GM18951 (cell line): Measurements from ENCODE around the gene IGFBP6.

Source experiments
- POLR2A ChIP-seq: IDR thresholded peaks from 4 replicates; pipeline ENCODE4 v1.6.1; 2011; ENCODE audit warnings: mild to moderate bottlenecking; ENCODE audit not compliant: insufficient read length, insufficient read depth; ENCODE audit errors: extremely low read depth
- in situ Hi-C: fragments of 300-500 bp; cut with MboI; formaldehyde crosslinking; loops from one replicate; pipeline ENCODE4 v1.12.0; 2022; ENCODE audit warnings: low sequenced_read_pairs, mixed read lengths, inconsistent platforms; ENCODE audit not compliant: unreplicated experiment

The IGFBP6 gene, protein sequence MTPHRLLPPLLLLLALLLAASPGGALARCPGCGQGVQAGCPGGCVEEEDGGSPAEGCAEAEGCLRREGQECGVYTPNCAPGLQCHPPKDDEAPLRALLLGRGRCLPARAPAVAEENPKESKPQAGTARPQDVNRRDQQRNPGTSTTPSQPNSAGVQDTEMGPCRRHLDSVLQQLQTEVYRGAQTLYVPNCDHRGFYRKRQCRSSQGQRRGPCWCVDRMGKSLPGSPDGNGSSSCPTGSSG

DNA sequence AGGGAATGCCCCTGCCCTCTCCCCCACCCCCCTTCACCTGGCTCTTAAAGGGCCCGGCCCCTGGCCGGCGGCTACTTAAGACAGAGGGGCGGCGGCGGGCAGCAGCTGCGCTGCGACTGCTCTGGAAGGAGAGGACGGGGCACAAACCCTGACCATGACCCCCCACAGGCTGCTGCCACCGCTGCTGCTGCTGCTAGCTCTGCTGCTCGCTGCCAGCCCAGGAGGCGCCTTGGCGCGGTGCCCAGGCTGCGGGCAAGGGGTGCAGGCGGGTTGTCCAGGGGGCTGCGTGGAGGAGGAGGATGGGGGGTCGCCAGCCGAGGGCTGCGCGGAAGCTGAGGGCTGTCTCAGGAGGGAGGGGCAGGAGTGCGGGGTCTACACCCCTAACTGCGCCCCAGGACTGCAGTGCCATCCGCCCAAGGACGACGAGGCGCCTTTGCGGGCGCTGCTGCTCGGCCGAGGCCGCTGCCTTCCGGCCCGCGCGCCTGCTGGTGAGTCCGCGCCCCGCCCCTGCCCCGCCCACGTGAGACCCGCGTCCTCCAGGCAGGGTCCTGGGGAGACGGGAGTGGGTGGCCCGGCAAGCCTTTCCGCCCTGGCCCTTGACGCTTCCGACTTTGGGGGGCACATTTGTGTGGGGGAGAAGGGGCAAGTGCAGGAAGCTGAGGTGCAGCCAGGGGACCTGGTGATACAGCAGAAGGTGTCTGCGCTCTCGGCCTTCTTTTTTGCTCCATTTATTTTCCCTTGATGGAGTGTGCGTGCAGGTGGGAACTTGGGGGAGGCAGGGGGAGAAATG lies at the start of gene IGFBP6:
IGFBP6 (plus strand) TSS at position 104 of the 790 bp plus-strand sequence; CDS start at position 155, 51 bp downstream.
- peak; percentile 54 for TF ChIP-seq POLR2A
- in situ Hi-C loops, result loop anchor here (5.0 kb wide), 1 partner anchor 35 kb away; no protein-coding TSS in a partner anchor

DNA sequence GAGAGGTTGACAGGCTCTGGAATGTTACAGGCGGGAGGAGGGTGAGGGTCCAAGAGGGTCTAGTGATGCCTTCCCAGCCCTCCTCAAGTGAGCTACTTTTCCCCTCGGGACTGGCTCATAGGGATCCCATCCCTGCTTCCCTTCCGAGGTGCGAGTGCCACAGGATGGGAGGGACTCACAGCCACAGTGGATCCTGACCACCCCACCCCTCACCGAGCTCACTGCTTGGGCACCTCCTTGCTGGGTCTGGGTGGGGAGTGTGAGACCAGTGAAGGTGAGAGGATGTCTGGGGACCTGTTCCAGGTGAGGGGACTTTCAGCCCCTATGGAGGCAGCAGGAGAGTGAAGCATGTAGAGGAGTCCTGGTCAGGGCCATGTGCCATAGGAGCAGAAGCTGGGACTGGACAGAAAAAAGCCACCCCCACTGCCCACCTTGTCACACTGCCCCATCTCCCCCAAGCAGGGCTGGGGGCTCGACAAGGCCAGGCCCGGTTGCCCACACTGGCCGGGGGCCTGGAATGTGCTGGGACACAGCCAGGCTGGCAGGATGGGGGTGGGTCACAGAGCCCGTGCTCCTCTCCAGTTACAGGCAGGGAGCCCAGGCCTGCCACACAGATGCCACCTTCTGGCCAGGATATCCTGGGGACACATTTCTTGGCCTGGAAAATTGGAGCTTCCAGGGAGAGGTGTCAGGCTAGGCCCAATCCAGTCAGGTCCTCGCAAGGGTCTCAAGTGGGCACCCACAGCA lies 49.3 kb upstream of the IGFBP6 start:
- in situ Hi-C loops, result no loop called here

DNA sequence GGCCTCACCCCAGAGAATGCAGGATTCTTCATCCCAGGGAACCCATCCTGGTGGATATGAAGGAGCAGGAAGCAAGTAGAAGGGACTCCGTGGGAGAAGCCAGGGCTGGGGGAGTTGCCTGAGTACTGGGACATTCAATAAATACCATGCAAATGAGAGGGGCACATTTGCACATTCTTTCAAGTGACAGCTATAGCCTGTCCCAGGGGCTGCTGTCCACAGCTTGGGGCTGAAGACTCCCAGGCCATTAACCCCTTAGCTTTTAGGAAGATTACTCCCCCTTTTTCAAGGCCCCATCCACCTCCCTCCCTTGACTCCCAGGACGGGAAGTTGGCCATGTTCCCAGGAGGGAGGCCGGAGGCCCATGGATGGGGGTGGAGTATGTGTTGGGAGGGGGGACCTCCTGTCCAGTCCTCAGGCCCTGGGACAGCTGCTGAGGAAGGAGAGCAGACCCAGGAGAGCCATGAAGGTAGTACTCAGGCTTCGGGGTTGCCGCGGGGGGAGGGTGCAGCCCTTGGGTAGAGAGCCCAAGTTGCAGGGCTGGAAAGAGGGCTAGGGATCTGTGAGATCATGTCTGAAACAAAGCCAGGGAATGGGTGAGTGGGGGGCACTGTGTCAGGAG lies 48.6 kb upstream of the IGFBP6 start:
- in situ Hi-C loops, result no loop called here
- TF ChIP-seq POLR2A, result no peak

More for the DNA sequence above, 49.3 kb upstream of the IGFBP6 start:
- no peak for TF ChIP-seq POLR2A

DNA sequence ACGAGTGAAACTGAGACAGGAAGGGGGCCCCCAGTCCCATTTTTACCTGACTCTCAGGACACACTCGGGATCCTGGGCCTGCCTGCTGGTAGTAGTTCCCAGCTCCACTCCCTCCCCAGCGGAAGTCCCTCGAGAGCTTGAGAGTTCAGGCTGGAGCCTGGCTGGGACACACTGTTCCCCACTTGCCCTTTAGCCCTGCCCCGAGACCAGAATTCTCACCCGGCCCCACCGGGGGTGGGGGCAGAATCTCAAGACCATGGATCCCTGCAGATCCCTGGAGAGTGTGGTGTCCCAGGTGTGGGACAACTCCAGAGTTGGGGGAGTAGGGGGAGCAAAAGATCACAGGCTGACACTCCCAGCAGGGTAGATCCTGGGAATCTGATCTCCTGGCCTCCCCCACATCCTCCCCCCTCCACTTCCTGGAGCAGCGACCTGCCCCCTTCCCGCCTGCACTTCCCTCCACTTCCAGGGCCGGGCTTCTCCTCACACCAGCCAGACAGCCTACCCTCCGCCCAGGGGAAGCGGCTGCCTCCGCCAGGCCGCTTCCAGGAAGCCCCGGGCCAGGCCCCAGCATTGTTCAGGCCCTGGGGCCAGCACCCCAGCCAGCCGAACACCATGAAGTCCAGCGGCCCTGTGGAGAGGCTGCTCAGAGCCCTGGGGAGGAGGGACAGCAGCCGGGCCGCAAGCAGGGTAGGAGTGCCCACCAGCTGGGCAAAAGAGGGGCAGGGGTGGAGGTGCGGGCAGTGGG lies 47.7 kb upstream of the IGFBP6 start, which contains the start of gene TNS2:
TNS2 (plus strand) TSS at position 495 of the 748 bp plus-strand sequence; CDS start at position 616, 121 bp downstream.
- in situ Hi-C loops, result no loop called here
- TF ChIP-seq POLR2A, result no peak

DNA sequence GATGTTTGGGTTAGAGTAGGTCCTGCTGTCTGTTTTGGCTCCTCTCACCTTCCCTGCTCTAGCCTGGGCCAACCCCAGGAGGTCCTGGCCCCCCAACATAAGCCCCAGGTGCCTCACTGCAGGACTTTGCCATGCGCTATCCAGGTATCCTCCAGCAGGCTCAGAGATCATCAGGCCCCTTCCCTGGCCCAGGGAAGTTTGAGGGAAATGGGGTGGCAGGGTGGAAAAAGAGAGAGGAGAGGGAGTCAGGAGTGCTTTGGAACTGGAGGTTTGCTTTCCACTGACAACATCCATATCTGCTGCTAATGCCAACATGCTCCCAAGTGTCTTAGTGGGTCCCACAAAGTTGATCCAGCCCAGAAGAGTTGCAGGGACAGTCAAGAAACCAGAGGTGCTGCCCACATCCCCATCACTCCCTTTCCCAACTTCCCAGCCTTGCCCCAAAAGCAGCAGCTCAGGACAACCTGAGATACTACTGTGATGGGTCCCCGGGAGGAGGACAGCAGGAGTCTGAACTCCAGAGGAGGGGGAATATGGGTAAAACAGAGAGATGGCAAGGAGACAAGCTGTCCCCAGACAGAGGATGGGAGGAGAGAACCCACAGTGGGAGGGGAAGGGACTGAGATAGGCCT lies 46.9 kb upstream of the IGFBP6 start:
- TF ChIP-seq POLR2A, result no peak
- in situ Hi-C loops, result no loop called here

DNA sequence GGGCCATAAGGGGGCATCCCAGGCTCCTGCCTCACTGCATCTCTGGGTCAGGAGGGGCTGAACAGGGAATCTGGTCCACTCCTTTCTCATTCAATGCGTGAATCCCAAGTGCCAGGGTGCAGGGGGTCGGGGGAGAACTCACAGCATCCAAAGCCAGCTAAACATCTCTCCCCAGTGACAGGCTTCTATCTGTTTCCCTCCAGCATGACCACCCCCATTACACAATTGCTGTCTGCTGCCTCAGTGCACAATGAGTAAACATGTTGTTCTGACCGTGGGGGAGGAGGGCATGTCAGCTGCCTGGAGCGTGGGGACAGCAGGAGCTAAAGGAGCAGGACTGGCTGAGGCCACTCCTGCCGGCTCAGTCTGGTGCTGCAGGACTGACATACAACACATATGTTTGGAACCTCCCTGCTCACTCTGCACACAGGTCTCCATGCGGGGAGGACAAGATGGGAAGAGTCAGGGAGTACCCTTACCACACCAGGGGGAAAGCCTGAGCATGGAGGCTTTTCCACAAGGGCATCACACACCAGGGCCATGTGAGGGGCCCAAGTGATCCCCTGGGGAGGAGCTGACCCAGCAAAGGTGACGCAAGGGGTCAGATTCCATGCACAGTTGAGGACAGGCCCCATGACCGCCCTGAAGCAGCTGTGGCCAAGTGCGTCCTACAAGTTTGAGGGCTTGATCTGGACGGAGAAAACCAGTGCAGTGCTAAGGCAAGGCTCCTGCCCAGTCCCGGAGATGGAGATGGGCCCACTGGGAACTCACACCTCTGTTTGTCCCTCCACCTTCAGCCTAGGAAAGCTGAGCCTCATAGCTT lies 46.2 kb upstream of the IGFBP6 start:
- TF ChIP-seq POLR2A, result no peak
- in situ Hi-C loops, result no loop called here

DNA sequence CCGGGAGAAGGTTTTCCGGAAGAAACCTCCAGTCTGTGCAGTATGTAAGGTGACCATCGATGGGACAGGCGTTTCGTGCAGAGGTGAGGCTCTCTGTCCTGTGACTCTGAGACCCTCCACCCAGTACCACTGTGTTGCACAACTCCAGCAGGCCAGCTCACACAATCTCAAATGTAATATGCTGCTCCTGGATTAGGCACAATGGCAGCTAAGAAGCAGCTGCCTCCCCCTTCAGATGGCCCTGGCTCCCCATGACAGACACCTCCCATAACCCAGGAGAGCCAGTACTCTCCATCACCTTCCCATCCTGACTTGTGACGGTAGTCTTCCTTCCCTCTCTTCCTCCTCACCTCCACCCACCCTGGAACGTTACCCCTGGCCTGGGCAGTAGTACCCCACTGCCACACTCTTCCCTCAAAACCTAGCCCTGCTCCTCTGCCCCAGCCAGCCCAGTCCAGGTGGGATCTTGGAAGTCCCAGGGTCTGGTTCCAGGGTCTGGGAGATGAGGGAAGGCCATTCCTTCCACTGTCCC lies 45.5 kb upstream of the IGFBP6 start:
- no peak for TF ChIP-seq POLR2A
- in situ Hi-C loops, result no loop called here

DNA sequence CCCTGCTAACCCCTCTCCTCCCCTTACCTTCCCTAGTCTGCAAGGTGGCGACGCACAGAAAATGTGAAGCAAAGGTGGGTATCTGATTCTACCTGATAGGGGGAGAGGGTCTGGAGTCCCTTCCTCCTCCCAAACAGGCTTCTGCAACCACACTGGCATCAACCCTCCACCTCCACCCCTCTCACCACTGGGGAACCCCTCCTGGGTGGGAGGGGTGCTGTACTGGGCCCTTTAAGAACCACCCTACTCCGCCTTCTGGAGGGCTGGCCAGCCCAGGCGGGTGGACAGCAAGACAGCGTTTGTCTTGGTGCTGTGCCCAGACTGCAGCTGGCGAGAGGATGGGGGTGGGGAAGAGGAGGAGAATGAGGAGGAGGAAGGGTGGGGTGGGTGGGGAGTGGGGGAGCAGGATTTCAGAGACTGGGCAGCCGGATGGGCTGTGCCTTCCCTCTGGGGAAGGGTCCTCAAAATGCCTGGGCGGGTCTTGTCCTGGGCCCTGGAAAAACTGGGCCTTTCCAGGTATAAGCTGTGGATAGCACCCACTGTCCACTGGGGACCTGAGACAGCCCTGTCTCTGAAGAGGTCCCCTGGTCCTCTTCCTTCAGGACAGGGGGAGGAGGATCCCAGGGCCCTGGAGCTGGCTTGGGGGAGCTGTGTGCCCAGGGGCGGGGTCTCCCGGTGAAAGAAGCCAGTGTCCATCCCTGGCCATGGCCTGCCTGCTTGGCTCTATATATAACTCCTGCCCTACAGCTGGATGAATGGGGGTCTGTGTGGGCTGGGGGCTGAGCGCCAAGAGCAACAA lies 44.8 kb upstream of the IGFBP6 start:
- no peak for TF ChIP-seq POLR2A
- in situ Hi-C loops, result no loop called here

DNA sequence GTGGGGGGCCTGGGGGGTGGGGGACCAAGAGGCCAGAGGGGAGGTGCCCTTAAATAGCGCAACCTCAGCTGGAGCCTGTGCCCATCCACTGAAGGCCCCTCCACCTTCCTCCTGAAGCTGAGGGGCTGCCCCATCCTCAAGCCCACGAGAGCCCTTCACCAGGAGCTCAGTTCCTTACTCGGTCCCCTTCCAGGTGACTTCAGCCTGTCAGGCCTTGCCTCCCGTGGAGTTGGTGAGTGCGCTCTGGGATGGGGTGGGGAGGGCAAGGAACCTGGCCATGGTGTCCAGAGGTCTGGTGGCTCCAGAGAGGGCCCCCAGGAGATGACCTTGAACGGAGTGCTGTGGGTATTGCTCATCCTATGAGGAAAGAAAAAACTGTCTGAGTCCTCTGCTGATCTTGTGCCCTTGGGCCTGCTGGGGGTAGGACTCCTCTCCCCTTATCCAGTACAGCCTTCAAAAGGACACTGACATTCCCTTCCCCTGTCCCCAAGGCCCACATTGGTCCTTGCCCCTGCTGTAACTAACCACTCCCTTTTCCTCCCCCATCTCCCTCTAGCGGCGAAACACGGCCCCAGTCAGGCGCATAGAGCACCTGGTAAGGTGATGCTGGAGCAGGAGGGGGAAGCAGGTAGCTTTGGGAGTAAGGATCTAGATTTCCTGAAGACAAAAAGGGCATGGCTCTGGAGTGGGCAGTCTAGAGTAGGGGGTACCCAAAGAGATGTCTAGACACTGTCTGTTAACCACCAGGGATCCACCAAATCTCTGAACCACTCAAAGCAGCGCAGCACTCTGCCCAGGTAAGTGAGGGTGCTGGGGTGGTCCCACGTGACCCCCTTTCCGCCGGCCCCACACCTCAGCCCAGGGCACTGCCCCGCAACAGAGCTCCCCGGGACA lies 44.0 kb upstream of the IGFBP6 start:
- in situ Hi-C loops, result no loop called here
- TF ChIP-seq POLR2A, result no peak
